Cardiac fibroblast (primary cell): ENCODE data around the gene SLIT3.

Experiments used
- DNase-seq, 2 donors: peaks; one replicate each; pipeline versions ENCODE4 v3.0.0 to v3.0.0-alpha.2; 2010; ENCODE audit warnings: low read depth in 2 of 2
- H3K4me3 ChIP-seq, 2 donors: replicated peaks in 1 of 2; 1 replicate in 1 of 2; 2 replicates in 1 of 2; pipeline ENCODE4 v1.5.1; 2011; ENCODE audit warnings: low read depth in 2 of 2, low read length in 2 of 2, mild to moderate bottlenecking in 2 of 2, moderate library complexity in 1 of 2
- CTCF ChIP-seq: IDR thresholded peaks from one replicate; pipeline ENCODE4 v1.5.1; 2011; ENCODE audit warnings: low read depth, mild to moderate bottlenecking, low read length, inconsistent platforms

The SLIT3 gene

GRCh38 chr5:168755548-168756093 is 545.3 kb downstream of the SLIT3 start:
- no peak for DNase-seq
- no peak overlapping the region for H3K4me3 ChIP-seq
- no peak for TF ChIP-seq CTCF

- H3K4me3 ChIP-seq: no peak overlapping the region
- no peak for DNase-seq
- TF ChIP-seq CTCF: no peak
Measured at GRCh38 chr5:168753691-168754254, 547.2 kb downstream of the SLIT3 start.

GRCh38 chr5:168752416-168753190 is 548.3 kb downstream of the SLIT3 start:
- no peak for TF ChIP-seq CTCF

GRCh38 chr5:168752012-168752411 is 548.9 kb downstream of the SLIT3 start:
- no peak overlapping the region for H3K4me3 ChIP-seq
- TF ChIP-seq CTCF: no peak
- no peak for DNase-seq

More at GRCh38 chr5:168752416-168753190, 548.3 kb downstream of the SLIT3 start:
- no peak overlapping the region for H3K4me3 ChIP-seq
- no peak for DNase-seq

- no peak overlapping the region for H3K4me3 ChIP-seq
- no peak for DNase-seq
- no peak for TF ChIP-seq CTCF
Measured at GRCh38 chr5:168750926-168751325, 550.0 kb downstream of the SLIT3 start.

GRCh38 chr5:168749391-168750100 is 551.4 kb downstream of the SLIT3 start:
- no peak for TF ChIP-seq CTCF
- DNase-seq: no peak
- H3K4me3 ChIP-seq: no peak overlapping the region
